ENCODE data around the gene IGLL5. TPM values are rescaled to one million over a fixed set of nuclear protein-coding genes. Genes with fewer than 3 reads are reported as not detected.
"Not testable (repeated sequence)": the region's sequence is repeated elsewhere in the genome, so short reads cannot be mapped to it uniquely, and the experiment has no call there.

Gene IGLL5
- total RNA-seq, 1 donor from 2014 or later: 1.5 TPM

DNA sequence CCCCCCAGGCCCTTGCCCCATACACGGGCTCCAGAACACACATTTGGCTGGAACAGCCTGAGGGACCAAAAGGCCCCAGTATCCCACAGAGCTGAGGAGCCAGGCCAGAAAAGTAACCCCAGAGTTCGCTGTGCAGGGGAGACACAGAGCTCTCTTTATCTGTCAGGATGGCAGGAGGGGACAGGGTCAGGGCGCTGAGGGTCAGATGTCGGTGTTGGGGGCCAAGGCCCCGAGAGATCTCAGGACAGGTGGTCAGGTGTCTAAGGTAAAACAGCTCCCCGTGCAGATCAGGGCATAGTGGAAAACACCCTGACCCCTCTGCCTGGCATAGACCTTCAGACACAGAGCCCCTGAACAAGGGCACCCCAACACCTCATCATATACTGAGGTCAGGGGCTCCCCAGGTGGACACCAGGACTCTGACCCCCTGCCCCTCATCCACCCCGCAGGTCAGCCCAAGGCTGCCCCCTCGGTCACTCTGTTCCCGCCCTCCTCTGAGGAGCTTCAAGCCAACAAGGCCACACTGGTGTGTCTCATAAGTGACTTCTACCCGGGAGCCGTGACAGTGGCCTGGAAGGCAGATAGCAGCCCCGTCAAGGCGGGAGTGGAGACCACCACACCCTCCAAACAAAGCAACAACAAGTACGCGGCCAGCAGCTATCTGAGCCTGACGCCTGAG, 13.1 kb downstream of the IGLL5 start:
- not testable (repeated sequence) for DNase-seq (ENCODE audit: low spot score)

DNA sequence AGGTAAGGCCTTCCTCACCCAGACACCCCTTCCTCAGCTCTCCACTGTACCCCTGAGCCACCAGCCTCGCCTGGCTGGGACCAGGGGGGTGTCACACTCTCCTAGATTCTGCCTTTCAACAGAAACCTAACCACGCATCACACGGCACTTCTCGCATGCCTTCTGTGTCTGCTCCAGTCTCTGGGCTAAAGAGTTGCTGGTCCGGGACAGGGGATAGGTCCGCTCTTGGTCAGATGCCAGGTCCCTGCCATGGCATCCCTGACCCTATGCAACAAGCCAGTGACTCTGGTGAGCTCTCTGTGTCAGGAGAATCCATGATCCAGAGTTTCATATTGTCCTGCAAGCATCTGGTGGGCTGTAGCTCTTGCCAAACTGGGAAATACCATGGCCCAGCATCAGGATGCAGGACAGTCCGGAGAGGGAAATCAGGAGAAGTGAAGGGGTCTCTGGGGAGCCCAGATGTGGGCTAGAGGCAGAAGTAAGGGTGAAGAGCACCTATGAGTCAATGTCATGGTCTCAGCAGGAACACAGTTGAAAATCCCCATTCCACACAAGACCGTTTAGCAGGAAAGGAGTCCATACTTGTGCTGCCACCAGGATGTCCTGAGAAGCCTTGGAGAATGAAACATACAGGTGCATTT, 14.1 kb downstream of the IGLL5 start:
- no peak for DNase-seq (ENCODE audit: low spot score)

DNA sequence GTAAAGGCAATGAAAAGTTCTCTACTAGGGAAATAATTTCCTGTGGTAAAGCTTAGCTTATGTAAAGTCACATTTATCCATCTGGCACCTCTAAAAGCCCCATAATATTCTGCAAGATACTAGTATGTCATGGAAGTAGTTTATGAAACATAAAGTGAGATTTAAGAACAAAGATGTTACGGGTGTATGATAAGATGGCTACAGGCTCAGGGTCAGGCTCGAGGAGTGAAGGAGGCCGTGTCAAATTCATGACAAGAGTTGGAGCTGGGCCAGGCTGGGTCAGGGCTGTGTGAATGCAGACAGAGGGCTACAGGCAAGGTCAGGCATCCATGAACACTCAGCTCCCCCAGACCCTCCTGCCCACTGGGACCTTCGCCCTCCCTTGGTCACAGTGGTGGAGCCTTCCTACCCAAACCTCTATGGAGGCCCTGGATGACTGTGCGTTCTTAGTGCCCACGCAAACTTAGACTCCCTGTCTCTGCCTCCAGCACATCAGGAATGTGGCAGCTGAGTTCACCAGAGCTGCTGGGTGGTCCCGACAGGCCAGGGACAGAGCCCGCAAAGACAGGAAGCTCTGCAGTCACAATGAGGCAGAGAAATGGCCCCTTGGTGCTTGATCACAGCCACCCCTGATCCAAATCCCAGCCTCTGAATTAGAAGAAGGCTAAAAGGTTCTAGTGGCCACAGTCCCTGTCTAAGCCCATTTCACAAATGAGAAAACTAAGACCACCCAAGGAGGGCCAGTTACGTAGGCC, 14.8 kb downstream of the IGLL5 start:
- DNase-seq (ENCODE audit: low spot score): no peak

DNA sequence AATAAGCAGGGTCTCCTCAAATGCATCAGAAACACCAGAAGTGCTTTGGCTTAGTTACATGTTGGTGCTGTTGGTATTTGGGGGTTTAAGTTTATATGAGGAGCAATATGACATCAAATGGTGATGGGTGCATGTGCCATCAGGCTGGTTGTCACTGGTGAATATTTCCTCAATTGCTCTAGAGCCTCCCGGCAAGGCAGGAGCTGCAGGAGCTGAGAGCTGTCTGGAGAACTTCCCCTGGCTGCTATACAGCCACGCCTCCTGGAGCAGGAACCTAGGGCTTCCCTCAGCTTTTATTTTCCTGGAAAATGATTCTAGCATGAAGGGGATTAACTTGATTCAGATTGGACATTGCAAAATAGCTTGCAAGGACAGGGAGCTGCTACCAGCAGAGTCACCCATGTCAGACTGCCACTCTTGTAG, 15.8 kb downstream of the IGLL5 start:
- no peak for DNase-seq (ENCODE audit: low spot score)

DNA sequence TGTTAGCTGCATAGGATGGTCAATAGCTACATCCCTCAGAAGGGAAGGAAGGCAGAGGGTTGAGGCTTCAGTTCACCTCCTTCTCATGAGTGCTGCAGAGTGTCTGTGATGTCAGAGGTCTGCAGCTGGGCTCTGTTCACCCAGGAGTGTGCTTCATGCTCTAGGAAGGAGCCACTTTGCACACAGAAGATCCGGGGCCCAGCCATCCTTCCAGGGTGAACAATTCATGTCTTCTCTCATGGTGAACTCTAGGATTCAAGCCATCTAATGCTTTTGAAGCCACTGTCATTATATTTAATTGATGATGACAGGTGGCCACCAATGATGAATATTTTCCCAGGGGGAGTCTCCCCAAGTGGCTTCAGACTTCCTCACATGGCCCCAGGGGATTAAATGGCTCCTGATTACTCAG, 16.2 kb downstream of the IGLL5 start:
- not testable (repeated sequence) for DNase-seq (ENCODE audit: low spot score)

DNA sequence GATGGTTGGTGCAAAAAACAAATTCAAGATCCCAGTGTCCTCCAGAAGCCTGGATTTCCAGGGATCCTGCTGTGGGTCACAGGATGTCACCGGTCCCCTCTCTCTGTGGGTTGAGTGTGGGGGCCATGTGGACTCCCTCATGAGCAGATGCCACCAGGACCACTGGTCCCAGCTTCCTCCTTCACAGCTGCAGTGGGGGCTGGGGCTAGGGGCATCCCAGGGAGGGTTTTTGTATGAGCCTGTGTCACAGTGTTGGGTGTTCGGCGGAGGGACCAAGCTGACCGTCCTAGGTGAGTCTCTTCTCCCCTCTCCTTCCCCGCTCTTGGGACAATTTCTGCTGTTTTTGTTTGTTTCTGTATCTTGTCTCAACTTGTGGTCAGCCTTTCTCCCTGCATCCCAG, 17.1 kb downstream of the IGLL5 start:
- DNase-seq (ENCODE audit: low spot score): not testable (repeated sequence)

DNA sequence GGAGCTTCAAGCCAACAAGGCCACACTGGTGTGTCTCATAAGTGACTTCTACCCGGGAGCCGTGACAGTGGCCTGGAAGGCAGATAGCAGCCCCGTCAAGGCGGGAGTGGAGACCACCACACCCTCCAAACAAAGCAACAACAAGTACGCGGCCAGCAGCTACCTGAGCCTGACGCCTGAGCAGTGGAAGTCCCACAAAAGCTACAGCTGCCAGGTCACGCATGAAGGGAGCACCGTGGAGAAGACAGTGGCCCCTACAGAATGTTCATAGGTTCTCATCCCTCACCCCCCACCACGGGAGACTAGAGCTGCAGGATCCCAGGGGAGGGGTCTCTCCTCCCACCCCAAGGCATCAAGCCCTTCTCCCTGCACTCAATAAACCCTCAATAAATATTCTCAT, 18.8 kb downstream of the IGLL5 start:
- DNase-seq (ENCODE audit: low spot score): not testable (repeated sequence)

DNA sequence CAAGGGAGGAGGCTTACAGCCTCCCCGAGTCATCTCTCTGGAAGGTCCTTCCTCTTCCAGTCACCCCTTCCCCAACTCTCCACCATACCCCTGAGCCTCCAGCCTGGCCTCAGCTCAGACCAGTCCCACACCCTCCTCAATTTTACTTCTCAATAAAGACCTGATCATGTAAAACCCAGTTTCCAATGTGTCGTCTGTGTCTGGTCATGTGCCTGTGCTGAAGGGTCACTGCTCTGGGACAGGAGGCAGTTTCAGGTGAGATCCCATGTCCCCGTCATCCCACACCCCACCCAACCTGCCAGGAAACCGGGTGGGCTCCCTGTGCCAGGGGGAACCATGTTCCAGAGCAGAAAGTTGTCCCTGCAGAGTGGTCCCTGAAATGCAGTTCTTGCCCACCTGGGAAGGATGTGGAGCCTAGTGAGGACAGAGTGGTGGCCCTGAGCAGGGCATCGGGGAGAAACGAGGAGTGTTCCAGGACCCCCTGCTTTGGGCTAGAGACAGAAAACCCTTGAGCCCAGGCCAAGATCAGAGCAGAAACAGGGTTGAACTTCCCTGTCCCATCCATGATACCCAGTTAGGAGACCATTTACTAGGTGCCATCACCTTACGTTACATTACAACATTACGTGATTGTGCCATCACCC, 19.4 kb downstream of the IGLL5 start:
- DNase-seq (ENCODE audit: low spot score): no peak

DNA sequence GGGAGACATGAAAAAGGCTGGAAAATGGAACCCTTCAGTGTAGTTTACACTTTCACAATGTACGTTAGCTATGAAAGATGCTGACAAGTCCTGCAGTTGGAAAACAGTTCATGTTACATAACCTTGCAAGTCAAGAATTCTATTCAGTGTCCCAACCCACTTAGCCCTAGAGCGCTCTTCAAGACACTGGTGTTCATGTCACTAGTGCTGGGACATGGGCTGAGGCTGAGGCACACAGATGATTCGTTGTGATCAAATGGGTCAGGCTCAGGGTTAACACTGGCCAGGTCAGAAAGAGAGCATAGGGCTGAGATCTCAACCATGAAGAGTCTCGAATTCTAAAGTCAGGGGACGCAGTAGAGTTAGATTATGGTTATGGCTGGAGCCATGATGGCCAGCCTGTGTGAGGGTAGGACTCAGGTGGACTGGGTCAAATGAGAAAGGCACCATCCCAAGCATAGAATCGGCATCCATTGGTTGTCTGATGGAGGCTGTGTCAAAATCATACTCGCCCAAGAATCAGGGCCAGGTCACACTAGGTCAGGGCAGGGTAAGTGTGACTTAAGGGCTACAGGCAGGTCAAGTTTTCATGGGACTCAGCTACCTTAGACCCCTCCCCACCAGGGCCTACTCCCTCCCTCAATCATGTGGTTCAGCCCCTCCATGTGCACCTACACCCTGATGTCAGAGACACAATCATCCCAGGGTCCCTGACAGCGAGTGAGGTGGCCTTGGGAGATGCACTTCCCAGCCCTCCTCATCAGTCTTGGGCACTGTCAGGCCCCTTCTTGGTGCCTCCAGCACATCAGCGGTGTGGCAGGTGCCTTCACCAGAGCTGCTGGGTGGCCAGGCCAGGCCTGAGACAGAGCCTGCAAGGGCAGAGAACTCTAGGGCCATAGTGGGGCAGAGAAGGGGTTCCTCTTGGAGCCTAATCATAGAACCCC, 20.2 kb downstream of the IGLL5 start:
- no peak for DNase-seq (ENCODE audit: low spot score)

DNA sequence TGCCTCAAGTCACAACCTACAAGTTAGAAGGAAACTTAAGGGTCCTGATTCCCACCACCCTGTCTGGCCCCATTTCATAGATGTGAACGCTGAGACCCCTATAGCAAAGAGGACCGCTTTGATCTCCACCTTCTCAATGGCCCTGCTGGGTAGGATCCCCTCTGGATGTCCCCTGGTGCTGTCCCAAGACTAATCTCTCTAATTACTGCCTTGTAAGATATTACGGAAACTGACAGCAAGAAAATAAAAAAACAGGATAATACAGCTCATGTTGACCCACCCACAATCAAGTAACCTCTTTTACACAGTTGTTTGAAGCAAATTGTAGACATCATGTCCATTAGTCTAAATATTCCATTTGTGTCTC, 20.9 kb downstream of the IGLL5 start:
- DNase-seq (ENCODE audit: low spot score): no peak

DNA sequence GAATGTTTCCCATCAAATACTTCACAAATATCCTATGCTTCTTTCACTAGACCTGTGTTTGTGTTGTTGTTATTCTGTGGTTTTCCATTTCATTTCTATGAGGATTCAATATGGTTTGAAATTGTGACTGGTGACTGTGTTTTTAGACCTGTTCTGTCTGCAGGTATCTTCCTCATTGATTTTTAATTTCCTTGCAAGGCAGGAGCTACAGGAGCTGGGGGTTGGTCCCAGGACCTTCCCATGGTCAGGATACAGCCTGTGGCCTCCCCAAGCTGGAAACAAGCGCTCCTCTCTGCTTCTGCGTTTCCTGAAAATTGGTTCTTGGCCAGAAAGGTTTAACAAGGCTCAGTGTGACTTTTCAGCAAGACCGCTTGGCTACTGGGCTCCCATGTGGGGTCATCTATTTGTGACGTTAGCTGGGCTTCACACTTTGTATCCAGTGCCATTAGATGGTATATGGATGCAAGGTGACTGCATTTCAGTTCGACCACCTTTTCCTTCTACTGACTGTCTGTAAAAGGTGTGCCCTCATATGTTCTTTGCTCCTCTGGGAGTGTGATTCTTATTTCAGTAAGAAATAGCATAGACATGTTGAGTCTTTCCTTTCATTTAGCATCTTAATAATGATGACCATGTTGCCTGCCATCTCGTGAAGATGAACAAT, 21.5 kb downstream of the IGLL5 start:
- no peak for DNase-seq (ENCODE audit: low spot score)

DNA sequence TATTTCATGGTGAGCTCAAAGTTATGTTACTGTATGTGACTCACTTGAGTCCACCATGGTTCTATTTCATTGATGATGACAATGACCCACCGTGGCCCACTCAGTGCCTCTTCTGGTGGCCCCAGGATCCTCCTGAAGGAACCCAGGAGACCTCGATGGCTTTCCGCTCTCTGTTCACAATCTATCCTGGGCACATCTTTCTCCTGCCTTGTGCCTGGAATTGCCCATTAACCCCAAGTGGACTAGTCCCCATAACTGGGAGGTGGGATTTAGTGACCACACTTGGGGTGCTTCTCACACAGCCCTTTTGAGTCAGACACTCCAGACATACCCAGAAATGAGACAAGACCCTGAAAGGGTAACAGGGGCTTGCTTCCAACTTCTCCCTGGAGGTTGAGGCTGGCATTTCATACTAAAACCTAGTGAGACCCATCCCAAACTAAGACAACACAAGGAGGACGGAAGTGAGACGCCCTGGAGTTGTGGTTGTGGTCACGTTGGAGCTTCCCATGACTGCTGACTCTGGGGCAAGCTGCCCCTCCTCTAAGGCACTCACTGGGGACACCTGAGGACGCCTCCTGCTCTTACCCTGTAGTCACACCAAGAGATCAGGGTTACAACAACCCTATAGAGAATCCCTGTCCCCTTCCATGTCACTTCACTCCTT, 22.1 kb downstream of the IGLL5 start:
- no peak for DNase-seq (ENCODE audit: low spot score)

DNA sequence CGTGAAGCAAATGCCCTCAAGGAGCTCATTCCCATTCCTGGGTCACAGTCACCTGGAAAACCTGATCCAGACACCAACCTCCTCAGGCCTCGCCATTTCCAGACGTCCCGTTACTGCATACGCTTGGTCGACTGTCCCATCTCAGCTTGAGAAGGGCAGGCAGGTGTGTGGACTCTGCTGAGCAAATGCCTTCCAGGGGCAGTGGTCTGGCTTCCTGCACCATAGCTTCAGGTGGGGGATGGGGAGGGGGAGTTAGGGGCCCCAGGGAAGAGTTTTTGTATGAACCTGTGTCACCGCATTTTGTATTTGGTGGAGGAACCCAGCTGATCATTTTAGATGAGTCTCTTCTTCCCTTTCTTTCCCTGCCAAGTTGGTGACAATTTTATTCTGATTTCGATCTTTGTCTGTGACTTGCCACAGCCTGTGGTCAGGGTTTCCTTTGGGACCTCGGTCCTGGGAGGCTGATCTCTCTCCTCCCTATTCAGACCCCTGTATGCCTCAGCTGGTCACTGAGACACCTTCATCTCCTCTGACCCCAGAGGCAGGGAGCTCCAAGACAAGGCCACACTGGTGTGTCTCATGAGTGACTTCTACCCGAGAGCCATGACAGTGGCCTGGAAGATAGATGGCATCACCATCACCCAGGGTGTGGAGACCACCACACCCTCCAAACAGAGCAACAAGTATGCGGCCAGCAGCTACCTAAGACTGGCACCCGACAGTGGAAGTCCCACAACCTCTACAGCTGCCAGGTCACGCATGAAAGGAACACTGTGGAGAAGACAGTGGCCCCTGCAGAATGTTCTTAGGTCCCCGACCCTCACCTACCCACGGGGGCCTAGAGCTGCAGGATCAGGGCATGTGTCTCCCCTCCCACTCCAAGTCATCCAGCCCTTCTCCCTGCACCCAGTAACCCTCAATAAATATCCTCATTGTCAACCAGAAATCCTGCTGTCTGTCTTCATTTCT, 22.9 kb downstream of the IGLL5 start:
- no peak for DNase-seq (ENCODE audit: low spot score)

DNA sequence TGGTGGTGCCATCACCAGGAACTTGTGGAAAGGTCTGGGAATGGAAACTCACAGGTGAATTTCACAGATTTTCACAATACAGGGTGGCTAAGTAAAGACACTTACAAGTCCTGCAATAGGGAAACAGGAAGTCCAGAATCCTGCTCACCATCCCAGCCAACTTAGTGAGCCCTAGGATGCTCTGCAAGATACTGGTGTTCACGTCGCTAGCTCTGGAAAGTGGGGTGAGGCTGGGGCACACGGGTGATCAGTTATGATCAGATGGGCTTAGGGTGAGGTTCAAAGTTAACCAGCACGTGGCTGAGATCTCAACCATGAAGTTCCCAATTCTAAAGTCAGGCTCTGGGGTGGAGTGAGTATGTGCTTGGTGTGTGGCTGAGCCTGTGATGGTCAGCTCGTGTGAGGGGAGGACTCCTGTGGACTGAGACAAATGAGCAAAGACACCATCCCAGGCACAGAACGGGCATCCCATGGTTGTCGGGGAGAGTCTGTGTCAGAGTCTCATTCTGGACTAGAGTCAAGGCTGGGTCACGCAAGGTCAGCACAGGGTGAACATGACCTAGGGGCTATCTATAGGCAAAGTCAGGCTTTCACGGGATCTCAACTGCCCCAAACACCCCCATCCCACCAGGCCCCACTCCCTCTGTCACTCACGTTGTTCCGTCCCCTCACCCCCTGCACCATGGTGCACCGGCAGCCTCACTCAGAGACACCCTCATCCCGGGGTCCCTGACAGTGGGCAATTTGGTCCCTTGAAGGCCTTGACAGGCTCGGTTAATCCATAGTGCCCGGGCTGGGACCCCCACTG, 23.9 kb downstream of the IGLL5 start:
- DNase-seq (ENCODE audit: low spot score): no peak

DNA sequence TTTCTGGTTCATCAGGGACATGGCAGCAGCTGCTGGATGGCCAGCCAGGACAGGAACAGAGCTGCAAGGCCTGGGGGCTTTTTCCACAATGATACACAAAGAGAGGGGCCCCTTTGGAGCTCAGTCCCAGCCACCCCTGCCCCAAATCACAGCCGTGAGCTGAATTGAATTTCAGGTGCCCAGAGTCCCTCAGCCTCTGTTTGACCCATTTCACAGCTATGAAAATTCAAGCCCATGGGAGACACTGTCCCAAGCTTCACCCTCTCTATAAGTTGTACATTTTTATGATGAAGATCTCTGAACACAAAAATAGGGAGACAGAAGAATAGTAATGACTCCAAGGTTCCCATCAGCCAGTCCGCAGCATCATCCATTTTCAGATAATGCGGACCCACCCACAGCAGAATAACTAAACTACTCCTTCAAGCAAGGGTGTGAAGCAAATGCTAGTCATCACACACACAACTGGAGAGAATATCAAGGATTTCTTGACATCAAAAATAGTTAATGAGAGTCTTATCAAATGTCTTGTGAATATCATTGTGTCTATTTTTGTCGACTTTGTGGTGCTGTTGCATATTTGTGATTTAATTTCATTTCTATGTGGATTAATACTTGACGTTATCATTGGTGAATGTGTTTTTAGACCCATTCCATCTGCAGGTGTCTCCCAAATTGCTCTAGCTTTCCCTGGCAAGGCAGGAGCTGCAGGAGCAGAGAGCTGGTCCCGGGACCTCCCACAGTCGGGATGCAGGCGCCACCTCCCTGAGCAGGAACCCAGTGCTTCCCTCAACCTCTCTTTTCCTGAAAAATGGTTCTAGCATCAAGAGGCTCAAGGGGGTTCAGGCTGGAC, 24.7 kb downstream of the IGLL5 start:
- DNase-seq (ENCODE audit: low spot score): no peak

DNA sequence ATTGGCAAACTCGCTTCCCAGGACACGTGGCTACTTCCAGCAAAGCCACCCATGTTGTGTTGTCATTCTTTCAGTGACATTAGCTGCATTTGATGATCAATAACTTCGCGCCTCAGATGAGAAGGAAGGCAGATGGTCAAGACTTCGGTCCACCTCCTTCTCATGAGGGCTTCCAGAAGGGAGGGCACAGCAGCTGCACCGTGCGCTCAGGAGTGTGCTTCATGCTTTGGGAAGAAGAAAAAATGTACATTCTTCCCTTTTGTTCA, 25.3 kb downstream of the IGLL5 start:
- no peak for DNase-seq (ENCODE audit: low spot score)

DNA sequence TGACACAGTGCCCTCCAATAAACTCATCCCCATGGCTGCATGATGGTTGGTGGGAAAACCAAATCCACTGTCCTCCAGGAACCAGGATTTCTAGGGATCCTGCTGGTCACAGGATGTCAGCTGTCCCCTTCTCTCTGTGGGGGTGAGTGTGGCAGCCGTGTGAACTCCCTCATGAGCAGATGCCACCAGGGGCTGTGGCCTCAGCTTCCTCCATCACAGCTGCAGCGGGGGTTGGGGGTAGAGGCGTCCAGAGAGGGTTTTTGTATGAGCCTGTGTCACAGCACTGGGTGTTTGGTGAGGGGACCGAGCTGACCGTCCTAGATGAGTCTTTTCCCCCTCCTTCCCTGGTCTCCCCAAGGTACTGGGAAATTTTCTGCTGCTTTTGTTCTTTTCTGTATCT, 26.4 kb downstream of the IGLL5 start:
- DNase-seq (ENCODE audit: low spot score): no peak

All from mucosa of gallbladder (tissue), 1 donor.